Stimulated activated CD4-positive, alpha-beta T cell treated with anti-CD3 and anti-CD28 coated beads, Interleukin-4, amount 100 ng/mL, for 24 hours (primary cell): ENCODE data around the gene NT5DC3.

Experiments used
- DNase-seq: peaks from one replicate; pipeline ENCODE4 v3.0.0-alpha.2; 2020

NT5DC3 gene

DNA sequence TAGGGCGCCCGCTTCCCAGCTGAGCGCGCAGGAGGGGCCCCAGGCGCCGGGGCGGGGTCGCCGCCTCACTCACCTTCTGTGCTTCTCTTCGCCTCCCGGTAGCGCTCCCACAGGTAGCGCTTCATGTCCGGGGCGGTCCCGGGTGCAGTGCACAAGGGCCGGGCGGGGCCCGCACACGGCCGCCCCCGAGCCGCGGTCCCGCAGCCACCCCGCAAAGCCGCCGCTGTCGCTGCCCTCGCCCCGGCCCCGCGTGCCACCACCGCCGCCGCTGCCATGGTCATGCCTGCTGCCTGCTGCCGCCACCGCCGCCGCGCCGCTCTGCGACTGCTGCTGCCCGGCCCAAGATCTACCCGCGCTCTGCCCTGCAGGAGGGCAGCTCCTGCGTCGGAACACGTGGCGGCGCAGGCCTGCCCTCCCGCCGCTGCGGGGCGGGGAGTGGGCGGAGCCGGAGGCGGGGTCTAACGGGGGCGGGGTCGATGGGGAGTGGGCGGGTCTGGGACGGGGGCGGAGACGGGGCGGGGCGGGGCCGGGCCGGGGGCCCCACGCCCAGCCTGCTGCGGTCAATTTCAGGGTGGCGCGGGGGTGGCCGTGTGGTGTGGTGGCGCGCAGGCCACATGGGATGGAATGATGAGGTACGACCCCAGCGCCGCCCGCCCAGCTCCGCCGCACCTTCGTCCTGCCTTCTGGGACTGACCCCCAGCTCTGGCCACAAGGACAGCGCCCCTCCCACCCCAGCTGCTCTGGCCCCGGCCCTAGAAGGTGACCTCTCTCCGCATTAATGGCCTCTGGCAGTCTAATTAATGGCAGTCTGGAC, at the start of gene NT5DC3:
TSS of gene NT5DC3 (minus strand) at position 359 of the 814 bp plus-strand sequence. CDS start at position 281, 78 bp downstream.
- DNase-seq = peak; percentile 77

GRCh38 chr12:103887738-103888137, 46.7 kb upstream of the NT5DC3 start:
- DNase-seq = no peak

DNA sequence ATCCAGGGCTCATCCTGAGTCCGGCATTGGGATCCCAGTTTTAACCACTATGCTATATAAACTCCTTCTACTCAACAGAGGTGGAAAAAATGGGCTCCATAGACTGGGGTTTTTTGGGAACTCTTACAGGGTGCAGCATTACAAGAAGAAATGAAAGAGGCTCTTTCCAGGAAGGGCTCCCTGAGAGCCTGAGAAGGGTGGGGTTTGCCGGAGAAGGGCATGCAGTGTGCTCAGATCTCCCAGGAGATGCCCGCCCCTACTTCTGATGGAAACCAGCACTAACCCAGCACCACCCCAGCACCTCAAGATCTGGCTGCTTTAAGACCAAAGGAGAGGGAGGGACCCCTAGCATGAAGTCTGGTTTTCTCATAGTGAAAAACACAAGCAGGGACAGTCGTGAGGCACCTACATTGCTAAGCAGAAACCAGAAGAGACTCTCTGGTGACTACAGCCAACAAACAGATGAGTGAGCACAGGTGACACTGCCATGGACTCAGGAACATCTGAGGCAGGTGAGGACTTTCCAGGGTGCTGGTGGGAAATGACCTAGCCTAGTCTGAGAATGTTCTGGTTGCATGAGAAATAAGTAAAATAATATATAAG, 45.3 kb upstream of the NT5DC3 start:
- DNase-seq = no peak

- peak; percentile 27 for DNase-seq
These were observed 43.3 kb upstream of the NT5DC3 start for GRCh38 chr12:103884316-103884715.

DNA sequence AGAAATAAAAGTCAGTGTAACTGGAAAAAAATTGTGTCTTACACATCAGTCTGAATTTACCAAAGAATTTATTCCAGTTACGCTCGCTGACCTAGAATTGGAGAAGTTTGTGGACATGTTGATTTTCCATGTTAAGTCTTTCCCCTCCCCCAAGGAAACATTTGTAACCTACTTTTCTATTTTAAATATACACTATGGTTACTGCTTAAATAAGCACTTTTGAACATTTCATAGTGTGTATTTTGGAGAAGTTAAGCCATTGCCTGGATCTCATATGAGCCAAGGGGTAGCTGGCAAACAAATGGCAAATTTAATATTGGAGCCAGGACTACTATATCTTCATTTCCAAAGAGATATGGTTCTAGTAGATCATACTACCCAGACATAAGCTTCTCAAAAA, 42.9 kb upstream of the NT5DC3 start:
- DNase-seq = no peak

GRCh38 chr12:103882861-103883596, 42.0 kb upstream of the NT5DC3 start:
- DNase-seq = no peak

- no peak for DNase-seq
These were observed 40.2 kb upstream of the NT5DC3 start for GRCh38 chr12:103881261-103881660.

DNA sequence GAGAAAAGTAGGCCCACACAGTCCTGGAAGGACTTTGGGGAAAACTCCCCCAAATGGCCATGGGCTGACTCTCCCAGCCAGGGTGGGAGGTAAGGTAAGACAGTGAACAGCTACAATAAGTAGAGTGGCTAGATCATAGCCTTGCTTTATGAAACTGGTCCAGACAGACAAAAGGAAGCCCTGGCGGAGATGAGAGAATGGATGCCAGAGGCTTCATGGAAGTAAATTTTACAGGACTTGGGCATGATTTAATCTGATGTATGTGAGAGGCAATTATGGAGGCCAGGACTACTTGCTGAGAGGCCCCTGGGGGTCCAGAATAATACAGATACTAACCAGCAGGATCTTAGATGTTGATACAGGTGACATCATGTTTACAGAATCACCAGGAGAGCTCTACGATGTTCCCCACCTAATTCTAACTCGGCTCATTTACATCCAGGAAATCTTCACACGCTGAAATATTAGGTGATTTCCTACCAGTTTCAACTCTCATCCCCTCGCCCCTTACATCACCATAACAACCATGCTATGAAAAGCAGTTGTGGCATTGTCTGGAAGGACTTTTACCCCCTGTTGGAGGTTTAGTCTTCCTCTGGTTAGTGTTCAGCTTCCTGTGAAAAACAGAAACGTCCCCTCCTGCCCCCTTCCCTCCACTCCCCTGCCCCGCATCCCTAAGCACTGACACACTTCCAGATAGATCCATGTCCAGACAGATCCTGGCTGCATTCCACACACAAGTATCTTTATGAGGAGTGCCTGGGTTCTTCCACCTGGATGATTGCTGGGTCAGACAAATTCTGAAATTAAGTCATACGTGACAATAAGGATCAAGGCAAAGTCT, 39.5 kb upstream of the NT5DC3 start:
- DNase-seq = no peak

DNA sequence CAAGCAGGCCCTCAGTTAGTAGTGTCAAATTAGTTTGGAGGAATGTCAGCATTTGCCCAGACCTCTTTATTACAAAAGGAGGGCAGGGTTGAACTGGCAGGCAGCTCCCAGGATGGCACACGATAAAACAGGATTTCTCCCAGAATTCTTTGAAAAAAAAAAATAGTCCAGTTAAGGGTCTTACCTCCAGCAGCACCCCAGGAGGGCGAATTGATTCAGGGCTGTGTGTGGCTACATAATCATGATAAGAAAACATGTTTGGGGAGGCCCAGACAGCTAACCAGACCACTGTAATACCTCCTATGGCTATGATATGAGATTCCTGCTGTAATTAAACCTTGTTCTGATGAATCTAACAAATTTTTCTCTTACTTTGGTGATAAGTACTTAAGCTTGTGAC, 38.8 kb upstream of the NT5DC3 start:
- no peak for DNase-seq

- DNase-seq = no peak
These were observed 38.1 kb upstream of the NT5DC3 start for GRCh38 chr12:103879048-103879692.

GRCh38 chr12:103877934-103878510, 37.0 kb upstream of the NT5DC3 start:
- peak; percentile 71 for DNase-seq

- DNase-seq = no peak
These were observed 36.3 kb upstream of the NT5DC3 start for GRCh38 chr12:103877288-103877687.

DNA sequence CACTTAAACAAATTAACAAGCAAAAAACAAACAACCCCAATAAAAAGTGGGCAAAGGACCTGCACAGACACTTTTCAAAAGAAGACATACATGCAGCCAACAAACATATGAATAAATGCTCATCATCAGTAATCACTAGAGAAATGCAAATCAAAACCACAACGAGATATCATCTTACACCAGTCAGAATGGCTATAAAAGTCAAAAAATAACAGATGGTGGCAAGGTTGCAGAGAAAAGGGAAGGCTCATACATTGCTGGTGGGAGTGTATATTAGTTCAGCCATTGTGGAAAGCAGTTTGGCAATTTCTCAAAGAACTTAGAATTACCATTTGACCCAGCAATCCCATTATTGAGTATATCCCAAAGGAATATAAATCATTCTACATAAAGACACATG, 34.6 kb upstream of the NT5DC3 start:
- DNase-seq = no peak

- DNase-seq = no peak
These were observed 27.2 kb upstream of the NT5DC3 start for GRCh38 chr12:103868215-103868614.

DNA sequence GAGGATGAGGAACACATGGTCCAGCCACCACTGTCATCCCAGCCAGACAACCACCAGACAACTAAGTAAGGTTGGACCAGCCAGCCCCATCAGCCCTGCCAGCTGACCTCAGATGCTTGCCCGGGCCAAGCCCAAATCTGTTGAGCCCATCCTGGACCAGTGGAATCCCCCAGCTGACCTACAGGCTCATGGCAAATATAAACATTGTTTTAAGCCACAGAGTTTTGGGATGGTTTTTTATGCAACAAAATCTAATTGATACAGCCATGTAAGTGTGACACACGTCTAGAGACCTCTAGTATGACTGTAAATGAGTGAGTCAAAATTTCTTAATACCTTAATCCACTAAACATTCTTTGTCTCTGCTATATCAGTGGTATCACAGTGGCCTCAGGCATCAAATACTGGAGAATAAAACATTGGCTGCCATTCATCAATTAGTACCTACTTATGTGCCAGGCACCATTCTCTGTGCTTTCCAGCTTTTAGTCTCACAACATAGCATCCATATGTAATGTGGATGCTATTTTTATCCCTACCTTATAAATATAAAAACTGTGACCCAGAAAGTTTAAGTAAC, 24.2 kb upstream of the NT5DC3 start:
- DNase-seq = no peak

DNA sequence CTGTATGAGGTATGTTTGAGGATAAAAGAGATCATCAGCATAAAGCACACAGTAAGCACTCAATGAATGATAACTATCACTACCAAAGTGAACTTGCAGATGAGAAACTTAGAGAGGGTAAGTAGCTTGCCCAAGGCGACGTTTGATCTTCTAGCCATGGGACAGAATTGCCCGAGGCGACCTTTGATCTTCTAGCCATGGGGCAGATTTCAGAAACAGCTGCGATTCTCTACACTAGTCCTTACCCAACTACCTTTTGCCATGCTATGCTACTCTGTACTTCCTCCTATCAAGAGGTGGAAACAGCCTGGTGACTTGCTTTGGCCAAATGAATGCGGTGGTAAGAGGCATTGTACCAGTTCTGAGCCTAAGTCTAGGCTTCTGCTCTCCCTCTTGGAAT, 23.7 kb upstream of the NT5DC3 start:
- no peak for DNase-seq

DNA sequence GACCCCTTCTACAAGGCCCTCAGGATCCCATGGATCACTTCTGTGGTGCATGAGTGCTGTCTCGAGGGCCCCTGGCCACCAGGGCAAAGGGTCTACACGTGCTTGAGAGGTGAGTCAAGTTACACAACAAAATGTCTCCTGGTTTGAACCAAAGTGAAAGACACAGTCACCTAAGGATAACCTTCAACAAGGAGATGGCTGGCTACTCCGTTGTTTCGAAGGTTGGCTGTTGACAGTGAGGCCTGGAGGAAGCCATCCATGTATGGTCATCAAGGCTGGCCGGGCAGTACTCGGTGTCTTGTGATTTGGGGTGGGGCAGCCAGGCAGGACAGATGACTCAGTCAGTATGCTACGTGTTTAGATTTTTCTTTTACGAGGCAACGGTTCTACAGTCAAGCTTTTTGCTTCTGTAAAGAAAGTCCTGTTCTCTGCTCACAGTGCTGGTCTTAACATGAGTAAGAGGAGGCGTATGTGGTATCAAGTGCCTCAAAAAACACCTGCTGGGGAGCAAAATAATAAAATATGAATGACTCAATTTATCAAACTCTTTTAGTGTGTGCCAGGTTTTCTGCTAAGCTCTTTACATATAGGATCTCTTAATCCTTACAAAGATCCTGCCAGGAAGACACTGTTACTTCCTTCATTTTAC, 18.0 kb upstream of the NT5DC3 start:
- DNase-seq = no peak

DNA sequence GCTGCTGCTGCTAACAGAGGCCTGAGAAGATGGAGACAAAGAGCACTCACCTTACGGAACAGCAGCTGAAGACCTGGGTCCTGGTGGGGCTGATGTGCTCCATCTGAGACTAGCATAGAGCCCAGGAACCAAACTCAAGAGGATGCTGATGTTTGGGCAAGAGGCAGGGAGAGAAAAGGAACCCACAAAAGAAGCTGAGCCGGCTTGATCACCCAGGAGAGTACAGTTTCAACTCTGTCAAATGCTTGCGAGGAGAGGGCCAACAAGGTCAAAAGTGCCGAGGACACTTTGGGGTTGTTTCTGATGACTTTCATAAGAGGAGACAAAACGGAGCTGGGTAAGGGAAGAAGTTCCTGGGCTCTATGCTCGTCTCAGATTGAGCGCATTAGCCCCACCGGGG, 17.3 kb upstream of the NT5DC3 start:
- no peak for DNase-seq

DNA sequence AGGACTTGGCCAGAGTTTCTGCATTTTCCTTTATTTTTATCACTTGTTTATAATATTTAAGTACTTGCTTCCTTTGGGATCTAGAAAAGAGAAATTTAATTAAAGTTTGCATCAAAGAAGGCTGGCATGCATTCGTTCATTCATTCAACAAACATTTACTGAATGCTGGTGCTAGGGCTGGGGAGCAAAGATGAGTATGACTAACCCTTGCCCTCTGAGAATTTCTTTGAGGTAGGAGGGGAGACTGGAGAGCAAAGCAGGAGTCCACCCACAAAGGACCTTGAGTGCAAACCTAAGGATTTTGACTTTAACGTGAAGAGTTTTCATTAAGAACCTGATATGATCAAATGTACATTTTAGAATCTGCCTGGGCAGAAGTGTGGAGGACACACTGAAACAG, 16.1 kb upstream of the NT5DC3 start:
- no peak for DNase-seq

- no peak for DNase-seq
These were observed 15.0 kb upstream of the NT5DC3 start for GRCh38 chr12:103855896-103856657.
